ENCODE results near the gene FERMT1.
"Not testable (repeated sequence)": the region's sequence is repeated elsewhere in the genome, so short reads cannot be mapped to it uniquely, and the experiment has no call there.

FERMT1 gene

GRCh38 chr20:6061544-6061943 is 61.3 kb downstream of the FERMT1 start:
- no peak for DNase-seq

- DNase-seq = no peak
Observed at GRCh38 chr20:6060213-6060612, 62.6 kb downstream of the FERMT1 start.

GRCh38 chr20:6058684-6059295 is 64.0 kb downstream of the FERMT1 start:
- DNase-seq = no peak

GRCh38 chr20:6057691-6058090 is 65.1 kb downstream of the FERMT1 start:
- DNase-seq = no peak

GRCh38 chr20:6057139-6057538 is 65.7 kb downstream of the FERMT1 start:
- DNase-seq = no peak

- DNase-seq = no peak
Observed at GRCh38 chr20:6055981-6056569, 66.8 kb downstream of the FERMT1 start.

- DNase-seq = no peak
Observed at GRCh38 chr20:6055161-6055783, 67.6 kb downstream of the FERMT1 start.

- not testable (repeated sequence) for DNase-seq
Observed at GRCh38 chr20:6054689-6055051, 68.2 kb downstream of the FERMT1 start.

- DNase-seq = no peak
Observed at GRCh38 chr20:6053776-6054688, 68.8 kb downstream of the FERMT1 start, which contains the start of gene LRRN4. LRRN4 (minus strand) TSS chr20:6054060; CDS start chr20:6052799, 1,261 bp downstream.

GRCh38 chr20:6053064-6053775 is 69.6 kb downstream of the FERMT1 start:
- no peak for DNase-seq

- no peak for DNase-seq
Observed at GRCh38 chr20:6051505-6051904, 71.3 kb downstream of the FERMT1 start.

GRCh38 chr20:6048391-6048790 is 74.4 kb downstream of the FERMT1 start:
- DNase-seq = no peak

- no peak for DNase-seq
Observed at GRCh38 chr20:6046432-6046831, 76.4 kb downstream of the FERMT1 start.

GRCh38 chr20:6045566-6045965 is 77.3 kb downstream of the FERMT1 start:
- no peak for DNase-seq

- DNase-seq = no peak
Observed at GRCh38 chr20:6044115-6044514, 78.7 kb downstream of the FERMT1 start.

- DNase-seq = no peak
Observed at GRCh38 chr20:6041808-6042265, 81.0 kb downstream of the FERMT1 start.

GRCh38 chr20:6040958-6041807 is 81.6 kb downstream of the FERMT1 start:
- no peak for DNase-seq

- no peak for DNase-seq
Observed at GRCh38 chr20:6040540-6040939, 82.3 kb downstream of the FERMT1 start.

- DNase-seq = no peak
Observed at GRCh38 chr20:6039766-6040165, 83.1 kb downstream of the FERMT1 start.

- no peak for DNase-seq
Observed at GRCh38 chr20:6038256-6038655, 84.6 kb downstream of the FERMT1 start.

- DNase-seq = no peak
Observed at GRCh38 chr20:6037082-6037481, 85.7 kb downstream of the FERMT1 start.

- no peak for DNase-seq
Observed at GRCh38 chr20:6036213-6036612, 86.6 kb downstream of the FERMT1 start.

Measured in activated effector memory CD4-positive, alpha-beta T cell treated with Interleukin-2 at 50 U/mL for 16 hours (primary cell).